SK-N-DZ (cell line): ENCODE data around the gene TPST2.

Experiments used
- small RNA-seq, 2 experiments: library from RNA; depleted of rRNA; stranded (forward); fragments of <200 nt; gene quantifications; one replicate each; pipeline ENCODE3, GENCODE V24; 2014

Gene TPST2

Small RNA genes lying within 50 kb of the gene (small RNA-seq; reads per million reads assigned to genes)
- 0 to 0.13 reads per million in 2 experiments for gene MIR548J
